HG03064 (cell line): ENCODE measurements around the gene COX15.
A peak's percentile ranks its signal among the peaks of the same experiment; 100 is the strongest.
"Not testable (repeated sequence)": the region's sequence is repeated elsewhere in the genome, so short reads cannot be mapped to it uniquely, and the experiment has no call there.

ENCODE experiments used
- ATAC-seq: cut with Tn5 transposase; IDR thresholded peaks from one replicate; pipeline ENCODE4 v1.9.1; 2021; ENCODE audit warnings: low read depth; ENCODE audit not compliant: unreplicated experiment

COX15 gene

DNA sequence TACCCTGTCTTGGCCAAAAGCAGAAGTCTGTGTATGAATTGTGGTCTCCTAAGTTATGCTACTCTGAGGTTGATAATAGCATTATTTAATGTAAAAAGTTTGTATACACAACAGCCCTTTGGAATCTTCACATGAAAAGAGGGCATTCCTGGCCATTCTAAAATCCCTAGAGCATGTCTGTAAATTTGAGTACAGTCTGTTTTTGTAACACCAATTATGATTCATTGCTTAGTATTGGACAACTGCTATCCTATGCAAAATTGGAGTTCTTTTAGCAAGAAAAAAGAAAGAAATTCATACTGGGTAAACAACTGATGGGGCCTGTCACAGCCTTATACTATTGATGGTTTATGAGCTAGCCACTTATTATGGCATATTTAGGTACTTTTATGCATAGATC is 10.3 kb upstream of the COX15 start:
- no peak for ATAC-seq

DNA sequence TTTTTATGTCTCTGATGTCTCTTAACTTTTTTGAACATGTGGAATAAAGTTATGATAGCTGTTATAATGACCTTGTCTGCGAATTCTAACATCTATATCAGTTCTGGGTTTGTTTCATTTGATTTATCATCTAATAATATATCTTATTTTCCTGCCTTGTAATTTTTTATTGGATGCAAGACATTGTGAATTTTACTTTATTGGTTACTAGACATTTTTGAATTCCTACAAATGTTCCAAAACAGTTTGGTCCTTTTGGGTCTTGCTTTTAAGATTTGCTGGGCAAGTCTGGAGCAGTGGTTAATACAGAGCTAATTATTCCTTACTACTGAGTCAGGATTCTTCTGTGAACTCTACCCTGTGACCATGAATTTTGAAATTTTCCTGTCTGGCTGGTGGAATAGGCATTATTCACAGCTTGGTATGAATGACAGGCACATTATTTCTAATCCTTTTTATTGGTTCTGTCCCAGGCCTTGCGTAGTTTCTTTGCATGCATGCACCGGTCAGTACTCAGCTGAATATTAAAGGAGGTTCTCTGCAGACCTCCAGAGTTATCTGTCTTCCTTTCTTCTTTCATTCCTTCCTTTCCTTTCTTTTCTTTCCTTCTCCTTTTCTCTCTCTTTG is 9.1 kb upstream of the COX15 start:
- ATAC-seq: no peak

DNA sequence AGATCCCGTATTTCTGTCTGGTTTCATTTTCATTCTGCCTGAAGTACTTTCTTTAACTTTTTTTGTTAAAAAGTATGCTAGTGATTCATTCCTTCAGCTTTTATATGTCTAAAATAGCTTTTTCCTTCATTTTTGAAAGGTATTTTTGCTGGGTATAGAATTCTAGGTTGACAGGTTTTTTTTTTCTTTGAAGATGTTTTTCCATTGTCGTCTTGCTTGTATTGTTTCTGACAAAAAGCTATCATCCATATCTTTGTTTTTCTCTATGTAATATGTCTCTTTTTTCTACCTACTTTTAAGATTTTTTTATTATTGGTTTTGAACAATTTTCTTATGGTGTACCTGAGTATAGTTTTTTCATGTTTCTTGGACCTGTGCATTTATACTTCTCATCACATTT is 8.3 kb upstream of the COX15 start:
- no peak for ATAC-seq

DNA sequence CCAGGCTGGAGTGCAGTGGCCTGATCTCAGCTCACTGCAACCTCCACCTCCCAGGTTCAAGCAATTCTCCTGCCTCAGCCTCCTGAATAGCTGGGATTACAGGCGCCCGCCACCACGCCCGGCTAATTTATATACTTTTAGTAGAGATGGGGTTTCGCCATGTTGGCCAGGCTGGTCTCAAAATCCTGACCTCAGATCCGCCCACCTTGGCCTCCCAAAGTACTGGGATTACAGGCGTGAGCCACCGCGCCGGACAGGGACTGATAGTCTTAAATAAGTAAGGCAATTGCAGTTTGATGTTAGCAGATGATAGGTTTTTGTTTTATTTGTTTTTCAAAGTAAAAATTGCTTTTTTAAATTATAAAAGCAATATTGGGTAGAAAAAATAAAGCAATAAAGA is 2.2 kb upstream of the COX15 start:
- not testable (repeated sequence) for ATAC-seq

DNA sequence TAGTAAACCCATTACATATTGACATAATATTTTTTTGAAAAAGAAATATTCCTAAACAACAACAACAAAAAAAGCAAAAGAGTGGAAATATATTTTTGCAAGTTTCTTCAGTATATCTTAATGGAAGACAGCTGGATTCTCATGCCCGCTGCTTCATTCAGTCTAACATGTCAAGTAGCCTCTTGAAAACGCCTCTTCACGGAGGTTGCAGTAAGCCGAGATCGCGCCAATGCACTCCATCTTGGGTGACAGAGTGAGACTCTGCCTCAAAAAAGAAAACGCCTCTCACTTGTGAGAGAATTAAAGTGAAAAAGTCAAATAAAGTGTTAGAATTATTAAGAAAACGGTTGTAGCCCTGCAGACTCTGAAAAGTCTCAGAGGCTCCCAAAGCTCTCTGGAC is 1.4 kb upstream of the COX15 start:
- no peak for ATAC-seq

DNA sequence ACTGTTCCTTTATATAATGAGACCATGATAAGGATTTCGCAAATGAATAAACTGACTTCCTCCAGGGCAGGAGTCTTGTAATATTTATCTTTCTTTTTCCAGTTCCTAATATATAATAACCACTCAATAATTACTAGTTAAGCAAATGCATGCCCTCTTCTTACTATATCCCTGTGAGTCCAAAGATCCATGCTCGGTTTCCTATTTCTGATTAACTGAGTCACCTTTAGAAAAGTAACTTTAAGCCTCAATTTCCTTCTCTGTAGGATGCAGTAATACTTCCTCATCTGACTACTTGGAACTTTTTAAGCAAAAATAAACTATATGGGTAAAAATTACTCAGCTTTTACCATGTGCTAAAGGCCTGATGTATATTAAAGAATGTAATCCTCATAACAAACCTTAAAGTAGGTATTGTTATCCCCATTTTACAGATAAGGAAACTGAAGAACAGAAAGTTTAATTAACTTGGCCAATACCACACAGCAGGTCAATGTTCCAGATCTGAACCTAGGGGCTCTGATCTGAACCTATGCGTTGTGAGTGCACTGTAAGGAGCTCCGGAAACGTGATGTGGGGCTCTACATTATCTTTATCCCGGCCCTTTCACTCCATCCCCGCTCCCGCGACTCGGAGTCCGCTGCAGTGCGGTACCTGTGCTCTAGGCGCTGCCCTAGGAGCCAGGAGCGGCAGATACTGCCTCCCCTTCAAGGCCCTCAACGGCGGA is 458 bp downstream of the COX15 start:
- no peak for ATAC-seq

DNA sequence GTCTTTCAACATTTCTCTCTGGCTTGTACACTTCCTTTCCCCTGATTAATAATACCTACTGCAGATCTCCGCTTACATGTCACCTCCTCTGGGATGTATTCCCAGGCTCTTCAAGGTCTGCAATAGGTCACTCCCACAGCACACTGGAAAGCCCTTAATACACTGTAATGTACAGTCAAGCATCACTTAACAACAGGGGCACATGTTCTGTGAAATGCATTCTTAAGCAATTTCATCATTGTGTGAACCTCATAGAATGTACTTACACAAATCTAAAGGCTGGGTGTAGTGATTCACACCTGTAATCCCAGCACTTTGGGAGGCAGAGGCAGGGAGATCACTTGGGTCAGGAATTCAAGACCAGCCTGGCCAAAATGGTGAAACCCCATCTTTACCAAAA is 1.9 kb downstream of the COX15 start:
- ATAC-seq: no peak

DNA sequence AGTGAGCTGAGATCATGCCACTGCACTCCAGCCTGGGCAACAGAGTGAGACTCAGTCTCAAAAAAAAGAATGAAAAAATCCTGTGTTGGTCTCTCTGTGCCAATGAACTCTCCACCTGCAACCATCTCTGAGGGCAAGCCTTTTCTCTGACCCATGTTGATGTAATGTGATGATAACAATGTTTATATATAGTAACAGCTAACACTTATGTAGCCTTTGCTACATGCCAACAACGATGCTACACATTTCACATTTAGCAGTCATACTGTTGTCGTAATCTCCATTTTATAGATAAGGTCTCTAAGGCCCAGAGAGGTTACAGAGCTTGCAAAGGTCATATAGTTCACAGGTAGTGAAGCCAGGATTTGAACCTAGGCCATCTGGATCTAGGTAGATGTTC is 11.5 kb downstream of the COX15 start:
- no peak for ATAC-seq

DNA sequence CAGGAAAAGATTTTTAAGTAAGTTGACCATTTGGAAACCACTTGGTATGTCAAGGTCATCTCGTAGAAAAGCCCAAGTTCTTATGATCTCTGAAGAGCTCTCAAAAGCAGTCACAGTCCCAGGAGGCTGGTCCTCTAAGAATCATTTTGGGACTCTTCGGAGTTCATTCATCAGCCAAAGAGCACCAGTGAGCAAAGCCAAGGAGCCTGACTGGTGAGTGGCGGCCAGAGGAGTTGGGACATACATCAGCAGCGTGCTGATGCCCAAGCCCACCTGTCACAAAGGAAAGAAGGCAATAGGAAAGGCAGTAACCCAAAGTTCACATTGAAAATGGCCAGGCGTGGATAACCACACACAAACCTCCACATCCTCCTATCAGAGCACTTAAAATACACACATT is 17.5 kb downstream of the COX15 start:
- no peak for ATAC-seq

DNA sequence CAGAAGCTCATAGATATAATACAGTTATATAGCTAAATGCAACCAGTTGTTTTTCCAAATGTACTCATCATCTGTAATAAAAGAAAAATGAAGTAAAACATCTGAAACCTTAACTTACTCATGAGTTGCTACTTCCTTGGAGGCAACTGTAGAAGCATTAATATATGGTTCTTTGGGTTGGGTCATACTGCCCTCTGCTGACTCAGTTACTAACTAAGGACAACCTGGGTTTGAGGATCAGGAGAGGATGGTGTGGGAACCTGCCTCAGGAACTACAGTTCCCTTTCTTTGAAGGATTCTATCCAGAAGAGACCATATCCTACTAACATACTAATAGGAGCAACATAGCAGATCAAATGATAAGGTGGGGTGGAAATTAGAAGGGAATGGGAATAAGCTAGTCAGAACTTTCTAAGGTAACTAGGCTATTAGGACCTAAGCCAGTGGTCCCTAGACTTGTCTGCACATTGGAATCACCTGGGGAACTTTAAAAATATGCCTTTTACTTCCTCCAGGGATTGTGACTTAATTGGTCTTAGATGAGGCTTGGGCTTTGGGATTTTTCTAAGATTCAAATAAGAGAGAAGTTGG is 20.7 kb downstream of the COX15 start:
- no peak for ATAC-seq

DNA sequence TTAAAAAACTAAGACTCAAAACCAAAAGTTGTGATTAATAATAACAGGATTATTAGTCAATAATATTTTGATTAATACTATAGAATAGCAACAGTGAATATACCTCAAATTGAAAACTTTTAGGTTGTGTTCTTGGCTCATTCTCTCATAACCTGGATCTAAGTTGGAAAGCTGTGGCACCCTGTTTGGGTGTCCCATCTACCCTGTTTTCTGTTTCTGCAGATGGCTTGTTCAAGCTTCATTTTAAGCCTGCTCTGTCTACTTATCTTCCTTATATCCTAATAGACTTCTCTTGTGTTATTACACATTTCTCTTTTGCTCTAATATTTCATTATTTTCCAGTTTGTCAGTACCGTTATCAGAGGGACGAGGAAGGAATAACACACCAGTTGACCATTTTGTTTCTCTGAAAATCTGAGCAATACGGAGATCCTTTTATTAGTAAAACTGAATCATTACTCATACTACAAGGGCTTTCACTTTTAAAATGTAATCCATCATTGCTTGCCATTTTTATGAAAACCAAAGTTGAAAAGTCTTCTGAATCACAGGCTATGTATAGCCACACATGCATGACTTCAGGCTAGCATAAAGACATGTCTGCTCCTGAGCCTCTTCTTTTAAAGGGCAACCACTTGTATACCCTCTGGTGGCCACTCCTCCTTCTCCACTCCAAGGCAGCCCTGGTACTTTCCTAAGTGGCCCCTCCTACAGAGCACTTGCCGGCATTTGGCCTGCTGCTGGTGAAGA is 22.3 kb downstream of the COX15 start:
- ATAC-seq: no peak

DNA sequence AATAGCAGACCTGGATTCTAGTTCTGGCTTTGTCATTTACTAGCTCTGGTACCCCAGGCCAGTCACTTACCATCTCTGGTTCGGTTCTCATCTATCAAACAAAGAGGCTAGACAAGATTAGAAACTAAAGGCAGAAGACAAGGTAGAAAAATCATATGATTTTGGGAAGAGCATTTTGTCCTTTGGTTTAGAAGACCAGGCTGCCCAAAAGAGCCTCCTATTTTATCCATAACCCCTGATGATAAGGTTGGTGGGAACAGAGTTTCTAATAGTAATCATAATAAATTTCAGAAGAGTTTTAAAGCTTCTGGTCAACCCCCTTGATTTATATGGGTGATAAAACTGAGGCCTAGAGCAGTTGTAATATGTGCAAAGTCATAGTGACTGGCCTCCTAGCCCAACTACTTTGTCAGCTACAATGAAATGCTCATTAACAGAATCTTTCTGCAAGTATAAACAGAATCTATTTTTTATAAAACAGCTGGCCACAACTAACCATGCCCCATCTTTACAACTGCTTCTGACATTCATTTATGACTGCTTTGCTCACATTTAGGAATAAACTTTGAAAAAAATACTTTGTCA is 23.4 kb downstream of the COX15 start:
- ATAC-seq: no peak

DNA sequence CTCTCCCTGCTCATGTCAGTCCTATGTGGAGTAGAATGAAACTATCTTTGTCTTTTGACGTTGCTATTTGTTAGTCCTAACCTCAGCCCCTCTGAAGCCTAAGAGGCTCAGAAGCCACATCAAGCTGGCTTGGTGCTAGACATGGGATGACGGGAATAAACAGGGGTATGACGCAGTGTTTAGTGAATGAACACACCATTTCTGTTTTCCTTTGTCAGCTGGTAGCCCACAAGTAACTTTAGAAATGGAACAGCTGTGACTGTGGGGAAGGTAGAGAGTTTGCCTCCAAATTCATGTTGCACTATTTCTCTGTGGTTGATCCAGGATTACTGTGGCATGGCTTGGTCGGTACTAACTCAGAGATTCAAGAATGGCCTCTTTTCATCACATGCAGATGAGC is 31.3 kb downstream of the COX15 start:
- no peak for ATAC-seq

DNA sequence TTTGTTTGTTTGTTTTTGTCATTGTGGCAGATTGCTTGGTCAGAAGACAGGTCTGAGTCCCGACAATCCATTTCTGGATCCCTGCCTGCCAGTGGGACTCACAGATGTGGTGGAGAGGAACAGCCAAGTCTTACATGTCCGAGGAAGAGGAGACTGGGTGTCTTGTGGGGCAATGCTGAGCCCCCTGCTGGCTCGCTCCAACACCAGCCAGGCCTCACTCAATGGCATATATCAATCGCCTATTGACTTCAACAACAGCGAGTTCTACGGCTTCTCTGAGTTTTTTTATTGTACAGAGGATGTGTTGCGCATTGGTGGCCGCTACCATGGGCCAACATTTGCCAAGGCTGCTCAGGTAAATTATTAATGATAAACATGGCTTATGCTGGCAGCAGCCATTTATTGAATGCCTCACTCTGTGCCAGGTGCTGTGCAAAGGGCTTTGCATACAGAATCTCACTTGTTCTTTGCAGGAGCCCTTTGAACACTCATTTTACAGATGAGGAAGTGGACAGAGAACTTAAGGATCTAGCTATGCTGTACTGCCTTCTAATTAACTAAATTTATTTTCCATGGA is 33.3 kb downstream of the COX15 start:
- ATAC-seq: no peak

DNA sequence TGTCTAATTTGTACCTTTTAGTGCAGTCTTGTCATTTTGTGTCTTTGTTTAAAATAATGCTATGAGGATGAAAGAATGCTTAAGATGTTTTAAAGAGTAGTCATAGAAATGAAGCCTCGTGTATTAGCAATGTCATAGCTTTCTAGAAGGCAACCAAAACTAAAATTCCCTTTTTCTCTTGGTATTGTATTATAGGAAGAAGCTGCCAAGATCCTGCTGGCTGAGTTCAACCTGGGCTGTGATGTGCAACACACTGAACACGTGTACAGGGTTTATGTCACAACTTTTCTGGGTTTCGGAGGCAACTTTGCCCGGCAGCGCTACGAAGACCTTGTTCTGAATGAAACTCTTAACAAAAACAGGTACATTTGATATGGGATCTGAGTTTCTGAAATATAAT is 36.2 kb downstream of the COX15 start:
- no peak for ATAC-seq

DNA sequence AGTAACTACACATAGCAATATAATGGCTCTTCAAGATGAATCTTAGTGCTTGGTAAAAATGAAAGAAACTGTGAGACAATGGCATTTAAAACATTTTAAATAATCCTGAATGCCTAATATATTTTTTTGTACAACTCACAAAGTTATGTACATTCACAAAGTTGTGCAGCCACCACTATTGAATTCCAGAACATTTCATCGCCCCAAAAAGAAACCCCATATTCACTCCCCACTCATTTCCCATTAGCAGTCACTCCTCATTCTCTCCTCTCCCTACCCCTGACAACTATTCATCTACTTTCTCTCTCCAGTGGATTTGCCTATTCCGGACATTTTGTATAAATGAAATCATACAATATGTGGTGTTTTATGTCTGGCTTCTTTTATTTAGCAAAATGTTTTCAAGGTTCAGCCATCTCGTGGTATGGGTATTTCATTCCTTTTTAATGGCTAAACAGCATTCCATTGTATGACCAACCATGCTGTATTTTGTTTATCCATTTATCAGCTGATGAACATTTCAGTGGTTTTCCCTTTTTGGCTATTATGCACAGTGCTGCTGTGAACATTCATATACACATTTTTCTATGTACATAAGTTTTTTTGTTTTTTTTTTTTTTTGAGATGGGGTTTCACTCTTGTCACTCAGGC is 37.9 kb downstream of the COX15 start:
- no peak for ATAC-seq

DNA sequence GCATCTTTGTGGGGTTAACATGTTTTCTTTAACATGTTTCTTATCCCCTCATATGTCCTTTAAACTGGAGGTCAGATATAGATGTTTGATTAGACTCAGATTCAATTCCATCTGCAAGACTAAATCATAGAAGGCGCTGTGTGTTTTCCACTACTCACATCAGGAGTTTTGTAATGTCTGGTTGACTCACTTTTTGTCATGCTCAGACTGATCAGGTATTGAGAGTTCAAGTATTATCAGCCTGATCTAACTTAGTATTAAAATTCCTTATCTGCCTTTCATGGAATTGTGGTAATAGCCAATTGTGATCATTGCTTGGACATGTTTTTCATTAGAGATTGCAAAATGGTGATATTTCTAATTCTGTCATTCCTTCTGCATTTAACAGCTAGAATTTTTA is 42.5 kb downstream of the COX15 start:
- no peak for ATAC-seq

DNA sequence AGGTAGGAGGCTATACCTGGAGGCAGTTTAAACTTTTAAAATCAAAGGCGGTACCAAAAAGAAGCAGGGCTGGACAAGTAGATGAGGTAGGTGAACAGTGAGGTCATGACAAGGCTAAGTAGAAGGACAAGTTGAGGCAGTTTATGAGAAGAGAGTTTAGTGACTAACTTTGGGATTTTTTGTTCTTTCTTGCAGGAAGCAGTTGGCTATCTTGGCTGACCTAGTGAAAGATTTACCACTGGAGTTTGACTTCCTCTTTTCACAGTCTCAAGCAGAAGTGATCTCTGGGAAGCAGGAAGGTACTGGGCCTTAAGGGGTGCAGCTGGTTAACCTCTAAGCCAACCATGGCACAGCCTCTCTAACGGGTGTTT is 46.3 kb downstream of the COX15 start:
- ATAC-seq: peak; percentile 97

DNA sequence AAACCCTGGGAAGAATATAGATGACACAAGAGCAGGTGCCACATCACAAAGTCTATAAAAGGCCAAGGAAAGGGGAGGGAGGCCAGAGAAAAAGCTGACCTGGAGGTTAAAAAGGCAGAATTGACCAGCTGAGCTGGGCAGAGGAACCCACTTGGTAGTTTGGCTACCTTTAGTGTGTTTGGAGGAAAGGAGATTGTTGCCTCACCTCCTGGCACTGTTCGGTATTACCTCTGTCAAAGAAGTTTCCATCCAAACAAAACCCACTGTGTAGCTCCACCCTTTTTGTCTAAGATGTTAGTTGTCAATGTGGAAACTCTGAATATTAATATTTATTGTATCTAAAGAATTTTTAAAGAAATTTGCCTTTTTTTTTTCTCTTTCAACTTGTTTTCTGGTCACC is 49.2 kb downstream of the COX15 start:
- ATAC-seq: no peak
